HepG2 (cell line): ENCODE measurements around the gene RBCK1. TPM values are rescaled to one million over a fixed set of nuclear protein-coding genes. Genes with fewer than 3 reads are reported as not detected.

Experiments used
- BHLHE40 ChIP-seq: IDR thresholded peaks from 2 replicates; pipeline ENCODE4 v1.6.1; 2011; ENCODE audit warnings: low read length, improper control_type of control experiment
- BRD4 ChIP-seq: sonication (generic); formaldehyde crosslinking; IDR thresholded peaks from 2 replicates; pipeline ENCODE4 v1.4.0; 2020; ENCODE audit warnings: missing genetic modification reagents
- GTF2F1 ChIP-seq: fragments of 150-350 bp; IDR thresholded peaks from 2 replicates; pipeline ENCODE4 v1.6.1; 2014; ENCODE audit warnings: low read length
- ISL2 ChIP-seq: sonication (generic); formaldehyde crosslinking; IDR thresholded peaks from 2 replicates; pipeline ENCODE4 v1.5.0; 2020; ENCODE audit warnings: missing genetic modification reagents
- KDM5A ChIP-seq: fragments of 200-600 bp; sonication (generic); IDR thresholded peaks from 2 replicates; pipeline ENCODE4 v1.7.0; 2018; ENCODE audit warnings: antibody characterized with exemption, mild to moderate bottlenecking, low read length, borderline replicate concordance
- MYNN ChIP-seq: sonication (generic); formaldehyde crosslinking; IDR thresholded peaks from 2 replicates; pipeline ENCODE4 v1.4.0; 2020; ENCODE audit warnings: mild to moderate bottlenecking, low read depth, missing genetic modification reagents
- NRL ChIP-seq: sonication (generic); formaldehyde crosslinking; IDR thresholded peaks from 2 replicates; pipeline ENCODE4 v1.5.0; 2020; ENCODE audit warnings: missing genetic modification reagents, mild to moderate bottlenecking, moderate library complexity, borderline replicate concordance
- PAXIP1 ChIP-seq: sonication (generic); formaldehyde crosslinking; conservative IDR thresholded peaks from 2 replicates; pipeline ENCODE4 v1.4.0; 2020; ENCODE audit warnings: mild to moderate bottlenecking, missing genetic modification reagents, moderate library complexity
- POLR2A ChIP-seq, 2 experiments: IDR thresholded peaks; 2 replicates each; pipeline ENCODE4 v1.6.1; 2011; ENCODE audit warnings: low read depth in 2 of 2, low read length in 2 of 2, mild to moderate bottlenecking in 1 of 2, moderate library complexity in 1 of 2; ENCODE audit not compliant: insufficient read depth in 1 of 2
- RAD51 ChIP-seq: fragments of 450-650 bp; IDR thresholded peaks from 2 replicates; pipeline ENCODE4 v1.6.1; 2016; ENCODE audit warnings: borderline replicate concordance
- RFXAP ChIP-seq: sonication (generic); formaldehyde crosslinking; IDR thresholded peaks from 2 replicates; pipeline ENCODE4 v1.4.0; 2020; ENCODE audit warnings: missing genetic modification reagents, borderline replicate concordance
- SMC3 ChIP-seq: IDR thresholded peaks from 2 replicates; pipeline ENCODE4 v1.6.1; 2011; ENCODE audit warnings: low read length, improper control_type of control experiment
- TP53 ChIP-seq: sonication (generic); formaldehyde crosslinking; conservative IDR thresholded peaks from 2 replicates; pipeline ENCODE4 v1.4.0; 2020; ENCODE audit warnings: missing genetic modification reagents
- ZBTB3 ChIP-seq: sonication (generic); formaldehyde crosslinking; IDR thresholded peaks from 2 replicates; pipeline ENCODE4 v1.4.0; 2020; ENCODE audit warnings: low read depth, mild to moderate bottlenecking, moderate library complexity, missing genetic modification reagents, borderline replicate concordance
- ZBTB40 ChIP-seq, 2 experiments: fragments of 450-650 bp in 1 of 2; sonication (generic) in 1 of 2; formaldehyde crosslinking in 1 of 2; IDR thresholded peaks; 2 replicates each; pipeline versions ENCODE4 v1.6.1 to v1.8.0; 2016 to 2022; ENCODE audit warnings: antibody characterized with exemption in 1 of 2, mild to moderate bottlenecking in 1 of 2, missing genetic modification reagents in 1 of 2
- ZNF460 ChIP-seq: sonication (generic); formaldehyde crosslinking; IDR thresholded peaks from 2 replicates; pipeline ENCODE4 v1.5.1; 2020; ENCODE audit warnings: missing genetic modification reagents, mild to moderate bottlenecking, borderline replicate concordance
- polyA plus RNA-seq, 8 experiments: library from polyadenylated mRNA; depleted of rRNA in 3 of 8; stranded (reverse) in 7 of 8; unstranded in 1 of 8; fragments of >200 nt; fragmentation: Illumina TruSeq in 4 of 8; extraction: Trizol in 4 of 8; gene quantifications; 2 replicates each; pipeline versions ENCODE4 v1.2.1 to v1.2.3, GENCODE V29; 2011 to 2016; ENCODE audit warnings: low read depth in 4 of 8, missing spikeins in 1 of 8, mixed read lengths in 1 of 8; ENCODE audit not compliant: insufficient read depth in 1 of 8
- total RNA-seq, 5 experiments: library from RNA; depleted of rRNA; stranded (reverse); fragments of >200 nt; fragmentation: Illumina TruSeq; extraction: Trizol; gene quantifications; 2 replicates each; pipeline ENCODE4 v1.2.3, GENCODE V29; 2016; ENCODE audit warnings: low read depth in 1 of 5

RBCK1 gene
- total and polyA plus RNA-seq, 2 of the 13 experiments (the other 11 are each of a cell fraction or from before 2014, with no cell fraction given), result 149 to 215 TPM

- TF ChIP-seq BHLHE40 (0 out of 2 replicates have a peak, but pooled peaks have one; percentile 21), GTF2F1 (no peak), ZBTB3 (CRISPR knock-in tag) (no peak), PAXIP1 (CRISPR knock-in tag) (0 out of 2 replicates have a peak, but pooled peaks have one; percentile 47), RAD51 (no peak), ZBTB40 (IDR thresholded peaks at IDR 0.05) (no peak), ZBTB40 (CRISPR knock-in tag; IDR thresholded peaks at IDR 0.05) (peak; percentile 49; the same call in 1 of the 2 replicates), SMC3 (no peak), TP53 (CRISPR knock-in tag) (peak; percentile 30; the same call in 1 of the 2 replicates), NRL (CRISPR knock-in tag) (peak; percentile 90), ZNF460 (CRISPR knock-in tag) (no peak), RFXAP (CRISPR knock-in tag) (no peak; the same call in 1 of the 2 replicates), POLR2A (IDR thresholded peaks at IDR 0.05; ENCODE audit: insufficient read depth in 1 of 2, low read depth in 2 of 2, low read length in 2 of 2) (no peak; a peak in 1 of 4 replicates), BRD4 (CRISPR knock-in tag) (no peak; the same call in 1 of the 2 replicates), KDM5A (no peak; the same call in 1 of the 2 replicates), MYNN (CRISPR knock-in tag) (no peak), ISL2 (CRISPR knock-in tag) (0 out of 2 replicates have a peak, but pooled peaks have one; percentile 11)
Measured at GRCh38 chr20:461254-462198, 53.4 kb downstream of the RBCK1 start (continued).
